ENCODE data around the gene SP3. TPM values are rescaled to one million over a fixed set of nuclear protein-coding genes. Genes with fewer than 3 reads are reported as not detected.

Gene SP3
- total RNA-seq, 1 donor from 2014 or later: 210 TPM

GRCh38 chr2:173957517-173957916 lies 7.7 kb downstream of the SP3 start:
- H3K4me3 Mint-ChIP-seq: no peak overlapping the region

GRCh38 chr2:173956454-173956853 lies 8.7 kb downstream of the SP3 start:
- Mint-ChIP-seq H3K36me3 (peaks cover 85% of the 10 kb centered on the region), H3K9me3 (peaks cover 70% of the 10 kb centered on the region), H3K27ac (no peak overlapping the region), H3K4me3 (no peak overlapping the region), H3K27me3 (ENCODE audit: insufficient read depth, low read depth) (peaks cover 7% of the 10 kb centered on the region), H3K4me1 (peaks cover 3% of the 10 kb centered on the region)
- Histone ChIP-seq H3K79me2 (ENCODE audit: low read depth) (peaks cover 100% of the 10 kb centered on the region), H2AFZ (replicated peaks) (no peak overlapping the region), H3K27ac (no peak overlapping the region), H3K9me3 (ENCODE audit: low read depth) (peaks cover 4% of the 10 kb centered on the region), H3K4me3 (no peak overlapping the region), H3K27me3 (no peaks in the 10 kb centered on the region), H3F3A (ENCODE audit: low read depth) (no peaks in the 10 kb centered on the region), H3K36me3 (peaks cover 45% of the 10 kb centered on the region), H3K4me1 (peaks cover 13% of the 10 kb centered on the region), H4K20me1 (ENCODE audit: low read depth) (peaks cover 69% of the 10 kb centered on the region), H3K9ac (no peak overlapping the region), H3K4me2 (no peak overlapping the region)
- no peak for DNase-seq (ENCODE audit: low spot score)
- no peak for TF ChIP-seq EZH2phosphoT487 (IDR thresholded peaks at IDR 0.05)
- TF ChIP-seq CTCF (IDR thresholded peaks at IDR 0.05): no peak
- TF ChIP-seq EZH2 (IDR thresholded peaks at IDR 0.05): no peak

More at GRCh38 chr2:173957517-173957916, 7.7 kb downstream of the SP3 start:
- H3K36me3 Mint-ChIP-seq: peaks cover 80% of the 10 kb centered on the region
- peaks cover 63% of the 10 kb centered on the region for H3K9me3 Mint-ChIP-seq
- Histone ChIP-seq H3K27ac (no peak overlapping the region), H3K36me3 (peaks cover 46% of the 10 kb centered on the region), H3K4me2 (no peak overlapping the region), H3K79me2 (ENCODE audit: low read depth) (peaks cover 100% of the 10 kb centered on the region), H3K4me3 (no peak overlapping the region), H3K9ac (no peak overlapping the region), H2AFZ (replicated peaks) (no peak overlapping the region), H3K9me3 (ENCODE audit: low read depth) (peaks cover 4% of the 10 kb centered on the region), H4K20me1 (ENCODE audit: low read depth) (peaks cover 58% of the 10 kb centered on the region), H3K27me3 (no peaks in the 10 kb centered on the region), H3F3A (ENCODE audit: low read depth) (peaks cover under 1% of the 10 kb centered on the region), H3K4me1 (peaks cover 19% of the 10 kb centered on the region)
- H3K27me3 Mint-ChIP-seq (ENCODE audit: insufficient read depth, low read depth): peaks cover 7% of the 10 kb centered on the region
- H3K4me1 Mint-ChIP-seq: peaks cover 8% of the 10 kb centered on the region
- H3K27ac Mint-ChIP-seq: no peak overlapping the region
- DNase-seq (ENCODE audit: low spot score): no peak
- no peak for TF ChIP-seq EZH2phosphoT487 (IDR thresholded peaks at IDR 0.05)
- no peak for TF ChIP-seq EZH2 (IDR thresholded peaks at IDR 0.05)
- TF ChIP-seq CTCF (IDR thresholded peaks at IDR 0.05): no peak

- H3K36me3 Mint-ChIP-seq: peaks cover 82% of the 10 kb centered on the region
- peaks cover 3% of the 10 kb centered on the region for H3K4me1 Mint-ChIP-seq
- peaks cover 100% of the 10 kb centered on the region for H3K79me2 ChIP-seq (ENCODE audit: low read depth)
- H3K9ac ChIP-seq: no peak overlapping the region
- TF ChIP-seq EZH2phosphoT487 (IDR thresholded peaks at IDR 0.05) (no peak), CTCF (IDR thresholded peaks at IDR 0.05) (no peak), EZH2 (IDR thresholded peaks at IDR 0.05) (no peak)
- H2AFZ ChIP-seq (replicated peaks): no peak overlapping the region
- H3F3A ChIP-seq (ENCODE audit: low read depth): no peaks in the 10 kb centered on the region
- peaks cover 67% of the 10 kb centered on the region for H3K9me3 Mint-ChIP-seq
- peaks cover 15% of the 10 kb centered on the region for H3K4me1 ChIP-seq
- no peak overlapping the region for H3K4me3 Mint-ChIP-seq
- no peak overlapping the region for H3K4me2 ChIP-seq
- H3K27ac ChIP-seq: no peak overlapping the region
- peaks cover 75% of the 10 kb centered on the region for H4K20me1 ChIP-seq (ENCODE audit: low read depth)
- no peak overlapping the region for H3K27ac Mint-ChIP-seq
- no peaks in the 10 kb centered on the region for H3K9me3 ChIP-seq (ENCODE audit: low read depth)
- no peak for DNase-seq (ENCODE audit: low spot score)
- H3K27me3 Mint-ChIP-seq (ENCODE audit: insufficient read depth, low read depth): peaks cover 7% of the 10 kb centered on the region
- no peaks in the 10 kb centered on the region for H3K27me3 ChIP-seq
- H3K36me3 ChIP-seq: peaks cover 42% of the 10 kb centered on the region
- H3K4me3 ChIP-seq: no peak overlapping the region
These were observed 9.3 kb downstream of the SP3 start for GRCh38 chr2:173955867-173956266.
